GM23338 (cell line): ENCODE measurements around the gene KRTAP4-4. TPM values are rescaled to one million over a fixed set of nuclear protein-coding genes. Genes with fewer than 3 reads are reported as not detected.

ENCODE experiments used
- ATAC-seq: fragments of 200-7000 bp; cut with Tn5 transposase; 3 replicates; pipeline ENCODE4 v1.9.1; 2020
- DNase-seq: peaks from one replicate; pipeline ENCODE4 v3.0.0-alpha.2; 2015; ENCODE audit warnings: low spot score
- H2AFZ ChIP-seq: fragments of 200-600 bp; sonication (generic); 2 replicates; pipeline ENCODE4 v1.8.0; 2016; ENCODE audit warnings: antibody characterized with exemption, mild to moderate bottlenecking, moderate library complexity
- H3F3A ChIP-seq: fragments of 200-600 bp; sonication (generic); replicated peaks from 2 replicates; pipeline ENCODE4 v1.8.0; 2017; ENCODE audit warnings: antibody characterized with exemption, mixed run types, low read depth
- H3K27ac ChIP-seq: fragments of 200-600 bp; sonication (generic); 2 replicates; pipeline ENCODE4 v1.6.1; 2016; ENCODE audit warnings: low read depth
- H3K27me3 ChIP-seq: fragments of 200-600 bp; sonication (generic); 2 replicates; pipeline ENCODE4 v1.8.0; 2016; ENCODE audit warnings: mild to moderate bottlenecking, mixed run types, moderate library complexity; ENCODE audit not compliant: insufficient read depth
- H3K36me3 ChIP-seq: fragments of 200-600 bp; sonication (generic); 2 replicates; pipeline ENCODE4 v1.8.0; 2016; ENCODE audit warnings: mild to moderate bottlenecking; ENCODE audit not compliant: insufficient read depth
- H3K4me1 ChIP-seq: fragments of 200-600 bp; sonication (generic); 2 replicates; pipeline ENCODE4 v1.8.0; 2016; ENCODE audit warnings: mild to moderate bottlenecking, moderate library complexity; ENCODE audit not compliant: insufficient read depth
- H3K4me2 ChIP-seq: fragments of 200-600 bp; sonication (generic); 2 replicates; pipeline ENCODE4 v1.7.1; 2017; ENCODE audit warnings: mixed run types
- H3K4me3 ChIP-seq: fragments of 200-600 bp; sonication (generic); 2 replicates; pipeline ENCODE4 v1.6.1; 2016; ENCODE audit warnings: mixed run types
- H3K79me2 ChIP-seq: fragments of 200-600 bp; sonication (generic); replicated peaks from 2 replicates; pipeline ENCODE4 v1.8.0; 2017; ENCODE audit warnings: mild to moderate bottlenecking; ENCODE audit not compliant: insufficient read depth
- H3K9me2 ChIP-seq: fragments of 200-600 bp; sonication (generic); 2 replicates; pipeline ENCODE4 v1.8.0; 2017; ENCODE audit not compliant: insufficient read depth
- H4K20me1 ChIP-seq: fragments of 200-600 bp; sonication (generic); replicated peaks from 2 replicates; pipeline ENCODE4 v1.8.0; 2017; ENCODE audit warnings: mild to moderate bottlenecking; ENCODE audit not compliant: insufficient read depth
- H3K27ac Mint-ChIP-seq: 2 replicates; pipeline ENCODE4 v1.8.0; 2020; ENCODE audit warnings: inconsistent platforms, mild to moderate bottlenecking, moderate library complexity, mixed read lengths
- H3K27me3 Mint-ChIP-seq: 3 replicates; pipeline ENCODE4 v1.8.0; 2022; ENCODE audit warnings: low read depth, mild to moderate bottlenecking, moderate library complexity, mixed read lengths, inconsistent platforms; ENCODE audit not compliant: insufficient read depth, poor library complexity
- H3K36me3 Mint-ChIP-seq: 3 replicates; pipeline ENCODE4 v1.8.0; 2021; ENCODE audit warnings: low read depth, mild to moderate bottlenecking, inconsistent platforms, moderate library complexity, mixed read lengths
- H3K4me1 Mint-ChIP-seq: 3 replicates; pipeline ENCODE4 v1.8.0; 2020; ENCODE audit warnings: mild to moderate bottlenecking, inconsistent platforms, mixed read lengths
- H3K4me3 Mint-ChIP-seq: 3 replicates; pipeline ENCODE4 v1.8.0; 2021; ENCODE audit warnings: moderate library complexity, mild to moderate bottlenecking, inconsistent platforms, mixed read lengths
- H3K9me3 Mint-ChIP-seq: 3 replicates; pipeline ENCODE4 v1.8.0; 2020; ENCODE audit warnings: moderate library complexity, mild to moderate bottlenecking, inconsistent platforms, mixed read lengths
- CREB1 ChIP-seq: fragments of 250-450 bp; sonication (Bioruptor Pico); IDR thresholded peaks from 2 replicates; pipeline ENCODE4 v1.5.0; 2020; ENCODE audit warnings: low read depth, mild to moderate bottlenecking, moderate library complexity
- EZH2 ChIP-seq: fragments of 200-600 bp; sonication (generic); IDR thresholded peaks from one replicate; pipeline ENCODE4 v1.8.0; 2017; ENCODE audit warnings: antibody characterized with exemption, mild to moderate bottlenecking, low read depth; ENCODE audit not compliant: unreplicated experiment
- JUNB ChIP-seq: IDR thresholded peaks from one replicate; pipeline ENCODE4 v1.6.1; 2016; ENCODE audit warnings: antibody characterized with exemption; ENCODE audit not compliant: unreplicated experiment
- NANOG ChIP-seq: IDR thresholded peaks from 2 replicates; pipeline ENCODE4 v1.6.1; 2016; ENCODE audit warnings: antibody characterized with exemption, borderline replicate concordance
- POLR2AphosphoS5 ChIP-seq: IDR thresholded peaks from 2 replicates; pipeline ENCODE4 v1.6.1; 2016; ENCODE audit warnings: antibody characterized with exemption, low read depth
- STAT1 ChIP-seq: IDR thresholded peaks from one replicate; pipeline ENCODE4 v1.6.1; 2016; ENCODE audit warnings: antibody characterized with exemption; ENCODE audit not compliant: unreplicated experiment
- ZNF114 ChIP-seq: fragments of 250-450 bp; sonication (Bioruptor Pico); IDR thresholded peaks from 2 replicates; pipeline ENCODE4 v1.5.0; 2020; ENCODE audit warnings: mild to moderate bottlenecking, moderate library complexity
- polyA plus RNA-seq: library from polyadenylated mRNA; unstranded; fragments of >200 nt; fragmentation: Nextera tagmentation; extraction: Ambion mirVana; gene quantifications from 2 replicates; pipeline ENCODE4 v1.2.1, GENCODE V29; 2016
- total RNA-seq: library from RNA; depleted of rRNA; stranded (reverse); fragments of >200 nt; shearing (Covaris generic); gene quantifications from 2 replicates; pipeline ENCODE4 v1.2.3, GENCODE V29; 2014
- TF ChIP-seq, protein P1 (sequence below): IDR thresholded peaks from 2 replicates; pipeline ENCODE4 v1.6.1; 2016; ENCODE audit warnings: antibody characterized with exemption
- TF ChIP-seq, protein P2 (sequence below), 2 experiments: fragments of 200-600 bp in 1 of 2; sonication (generic) in 1 of 2; conservative IDR thresholded peaks; 2 replicates each; pipeline versions ENCODE4 v1.5.1 to v1.6.1; 2016 to 2017; ENCODE audit warnings: antibody characterized with exemption in 2 of 2, low read depth in 2 of 2, mild to moderate bottlenecking in 2 of 2, moderate library complexity in 1 of 2
- TF ChIP-seq, protein P3 (sequence below): IDR thresholded peaks from one replicate; pipeline ENCODE4 v1.6.1; 2018; ENCODE audit warnings: antibody characterized with exemption; ENCODE audit not compliant: unreplicated experiment

Gene KRTAP4-4
- total and polyA plus RNA-seq, 2 experiments from 2014 or later = not detected

DNA sequence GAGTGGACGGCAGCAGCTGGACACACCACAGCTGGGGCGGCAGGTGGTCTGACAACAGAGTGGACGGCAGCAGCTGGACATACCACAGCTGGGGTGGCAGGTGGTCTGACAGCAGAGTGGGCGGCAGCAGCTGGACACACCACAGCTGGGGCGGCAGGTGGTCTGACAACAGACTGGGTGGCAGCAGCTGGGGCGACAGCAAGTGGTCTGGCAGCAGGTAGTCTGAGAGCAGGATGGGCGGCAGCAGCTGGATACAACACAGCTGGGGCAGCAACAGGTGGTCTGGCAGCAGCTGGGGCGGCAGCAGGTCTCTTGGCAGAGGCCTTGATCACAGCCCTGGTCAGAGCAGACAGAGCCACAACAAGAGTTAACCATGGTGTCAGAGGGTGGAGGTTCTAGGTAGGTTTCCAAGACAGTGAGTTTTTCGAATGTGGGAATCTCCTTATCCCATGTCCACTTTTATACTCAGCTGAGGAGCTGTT, 24.0 kb upstream of the KRTAP4-4 start, which contains the start of gene KRTAP4-1 (continued):
- TF ChIP-seq, protein P1, sequence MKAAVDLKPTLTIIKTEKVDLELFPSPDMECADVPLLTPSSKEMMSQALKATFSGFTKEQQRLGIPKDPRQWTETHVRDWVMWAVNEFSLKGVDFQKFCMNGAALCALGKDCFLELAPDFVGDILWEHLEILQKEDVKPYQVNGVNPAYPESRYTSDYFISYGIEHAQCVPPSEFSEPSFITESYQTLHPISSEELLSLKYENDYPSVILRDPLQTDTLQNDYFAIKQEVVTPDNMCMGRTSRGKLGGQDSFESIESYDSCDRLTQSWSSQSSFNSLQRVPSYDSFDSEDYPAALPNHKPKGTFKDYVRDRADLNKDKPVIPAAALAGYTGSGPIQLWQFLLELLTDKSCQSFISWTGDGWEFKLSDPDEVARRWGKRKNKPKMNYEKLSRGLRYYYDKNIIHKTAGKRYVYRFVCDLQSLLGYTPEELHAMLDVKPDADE = no peak
- TF ChIP-seq POLR2AphosphoS5 (no peak), EZH2 (no peak), JUNB (no peak), CREB1 (no peak)

DNA sequence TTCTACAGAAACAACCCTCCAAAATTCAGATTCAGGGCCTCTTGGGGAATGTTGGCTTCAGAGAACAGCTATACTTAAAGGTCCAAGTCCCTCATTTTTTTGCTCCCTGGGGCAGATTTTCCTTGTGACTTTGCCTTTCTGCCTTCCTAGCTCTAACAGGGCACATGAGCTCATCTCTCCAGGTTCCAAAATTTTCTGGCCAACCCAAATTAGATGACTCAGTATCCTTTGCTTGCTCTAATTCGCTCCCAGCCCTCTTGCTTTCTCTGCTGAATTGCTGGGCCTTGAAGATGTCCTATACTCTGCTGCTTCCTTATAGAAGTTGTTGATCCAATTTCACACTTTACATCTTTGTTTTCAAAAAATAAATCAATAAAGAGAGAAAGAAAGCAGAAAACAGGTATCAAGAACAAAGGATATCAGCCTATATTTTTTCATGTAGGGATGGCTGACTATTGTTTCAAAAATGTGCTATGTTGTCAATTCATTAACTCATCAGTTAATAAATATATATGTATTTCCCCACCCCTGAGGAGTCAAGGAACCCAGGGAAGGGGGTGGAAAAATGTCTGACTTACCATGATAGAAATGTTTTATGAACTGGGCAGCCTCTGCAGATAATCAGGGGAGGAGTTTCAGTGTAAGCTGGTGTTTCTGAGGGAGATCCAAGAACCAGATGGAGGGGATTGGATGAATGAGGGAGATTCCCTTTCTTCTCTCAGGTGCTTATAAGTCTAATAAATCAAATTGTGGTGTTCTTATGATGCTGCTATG, 18.5 kb upstream of the KRTAP4-4 start:
- H2AFZ ChIP-seq = no peak overlapping the region
- DNase-seq = no peak

DNA sequence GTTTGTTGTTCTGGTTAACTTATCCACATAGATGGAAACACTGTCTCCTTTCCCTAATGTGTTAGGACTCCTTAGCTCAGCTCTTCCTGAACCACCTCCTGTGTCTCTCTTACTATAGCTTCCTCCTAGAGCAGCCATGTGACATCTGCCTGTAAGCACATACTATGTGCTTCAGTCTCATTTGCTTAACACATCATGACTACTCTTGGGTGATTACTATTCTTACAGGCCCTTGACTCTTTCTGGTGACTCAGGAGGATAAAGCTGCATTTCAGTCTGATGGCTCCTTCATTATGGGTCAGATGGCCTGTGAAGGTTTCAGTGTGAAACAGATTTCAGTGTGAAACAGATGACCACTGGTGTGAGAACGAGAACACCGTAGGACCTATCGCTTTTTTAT, 17.8 kb upstream of the KRTAP4-4 start:
- no peaks in the 10 kb centered on the region for H3F3A ChIP-seq
- no peak overlapping the region for H2AFZ ChIP-seq
- no peak overlapping the region for H3K27ac Mint-ChIP-seq
- H3K4me3 Mint-ChIP-seq = no peak overlapping the region
- no peak for ATAC-seq
- H3K4me2 ChIP-seq = no peak overlapping the region
- no peak overlapping the region for H3K27ac ChIP-seq
- no peaks in the 10 kb centered on the region for H3K4me1 ChIP-seq
- DNase-seq = no peak
- H3K27me3 ChIP-seq = no peaks in the 10 kb centered on the region
- H4K20me1 ChIP-seq = no peaks in the 10 kb centered on the region; the same call in 1 of the 2 replicates
- peaks cover 5% of the 10 kb centered on the region for H3K27me3 Mint-ChIP-seq
- H3K4me1 Mint-ChIP-seq = no peaks in the 10 kb centered on the region
- no peak overlapping the region for H3K4me3 ChIP-seq
- H3K9me3 Mint-ChIP-seq = no peaks in the 10 kb centered on the region
- H3K36me3 ChIP-seq = no peaks in the 10 kb centered on the region
- H3K36me3 Mint-ChIP-seq = no peaks in the 10 kb centered on the region
- H3K79me2 ChIP-seq = no peaks in the 10 kb centered on the region
- no peaks in the 10 kb centered on the region for H3K9me2 ChIP-seq
- no peak for TF ChIP-seq NANOG
- no peak for TF ChIP-seq ZNF114 (CRISPR knock-in tag)
- no peak for TF ChIP-seq JUNB
- no peak for TF ChIP-seq STAT1
- no peak for TF ChIP-seq EZH2
- TF ChIP-seq CREB1 = no peak
- TF ChIP-seq, protein P2, sequence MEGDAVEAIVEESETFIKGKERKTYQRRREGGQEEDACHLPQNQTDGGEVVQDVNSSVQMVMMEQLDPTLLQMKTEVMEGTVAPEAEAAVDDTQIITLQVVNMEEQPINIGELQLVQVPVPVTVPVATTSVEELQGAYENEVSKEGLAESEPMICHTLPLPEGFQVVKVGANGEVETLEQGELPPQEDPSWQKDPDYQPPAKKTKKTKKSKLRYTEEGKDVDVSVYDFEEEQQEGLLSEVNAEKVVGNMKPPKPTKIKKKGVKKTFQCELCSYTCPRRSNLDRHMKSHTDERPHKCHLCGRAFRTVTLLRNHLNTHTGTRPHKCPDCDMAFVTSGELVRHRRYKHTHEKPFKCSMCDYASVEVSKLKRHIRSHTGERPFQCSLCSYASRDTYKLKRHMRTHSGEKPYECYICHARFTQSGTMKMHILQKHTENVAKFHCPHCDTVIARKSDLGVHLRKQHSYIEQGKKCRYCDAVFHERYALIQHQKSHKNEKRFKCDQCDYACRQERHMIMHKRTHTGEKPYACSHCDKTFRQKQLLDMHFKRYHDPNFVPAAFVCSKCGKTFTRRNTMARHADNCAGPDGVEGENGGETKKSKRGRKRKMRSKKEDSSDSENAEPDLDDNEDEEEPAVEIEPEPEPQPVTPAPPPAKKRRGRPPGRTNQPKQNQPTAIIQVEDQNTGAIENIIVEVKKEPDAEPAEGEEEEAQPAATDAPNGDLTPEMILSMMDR (conservative IDR thresholded peaks at IDR 0.05; ENCODE audit: low read depth in 2 of 2) = no peak
- TF ChIP-seq, protein P1 = no peak

More for the DNA sequence above, 18.5 kb upstream of the KRTAP4-4 start:
- no peaks in the 10 kb centered on the region for H3K79me2 ChIP-seq
- no peaks in the 10 kb centered on the region for H3K9me2 ChIP-seq
- no peaks in the 10 kb centered on the region; the same call in 1 of the 2 replicates for H4K20me1 ChIP-seq
- no peaks in the 10 kb centered on the region for H3K36me3 ChIP-seq
- no peak overlapping the region for H3K4me3 ChIP-seq
- Mint-ChIP-seq H3K4me1 (no peaks in the 10 kb centered on the region), H3K27ac (no peak overlapping the region), H3K9me3 (no peaks in the 10 kb centered on the region), H3K4me3 (no peak overlapping the region), H3K27me3 (peaks cover 5% of the 10 kb centered on the region), H3K36me3 (no peaks in the 10 kb centered on the region)
- H3K27me3 ChIP-seq = no peaks in the 10 kb centered on the region
- no peak overlapping the region for H3K27ac ChIP-seq
- no peak overlapping the region for H3K4me2 ChIP-seq
- no peaks in the 10 kb centered on the region for H3F3A ChIP-seq
- TF ChIP-seq, protein P3, sequence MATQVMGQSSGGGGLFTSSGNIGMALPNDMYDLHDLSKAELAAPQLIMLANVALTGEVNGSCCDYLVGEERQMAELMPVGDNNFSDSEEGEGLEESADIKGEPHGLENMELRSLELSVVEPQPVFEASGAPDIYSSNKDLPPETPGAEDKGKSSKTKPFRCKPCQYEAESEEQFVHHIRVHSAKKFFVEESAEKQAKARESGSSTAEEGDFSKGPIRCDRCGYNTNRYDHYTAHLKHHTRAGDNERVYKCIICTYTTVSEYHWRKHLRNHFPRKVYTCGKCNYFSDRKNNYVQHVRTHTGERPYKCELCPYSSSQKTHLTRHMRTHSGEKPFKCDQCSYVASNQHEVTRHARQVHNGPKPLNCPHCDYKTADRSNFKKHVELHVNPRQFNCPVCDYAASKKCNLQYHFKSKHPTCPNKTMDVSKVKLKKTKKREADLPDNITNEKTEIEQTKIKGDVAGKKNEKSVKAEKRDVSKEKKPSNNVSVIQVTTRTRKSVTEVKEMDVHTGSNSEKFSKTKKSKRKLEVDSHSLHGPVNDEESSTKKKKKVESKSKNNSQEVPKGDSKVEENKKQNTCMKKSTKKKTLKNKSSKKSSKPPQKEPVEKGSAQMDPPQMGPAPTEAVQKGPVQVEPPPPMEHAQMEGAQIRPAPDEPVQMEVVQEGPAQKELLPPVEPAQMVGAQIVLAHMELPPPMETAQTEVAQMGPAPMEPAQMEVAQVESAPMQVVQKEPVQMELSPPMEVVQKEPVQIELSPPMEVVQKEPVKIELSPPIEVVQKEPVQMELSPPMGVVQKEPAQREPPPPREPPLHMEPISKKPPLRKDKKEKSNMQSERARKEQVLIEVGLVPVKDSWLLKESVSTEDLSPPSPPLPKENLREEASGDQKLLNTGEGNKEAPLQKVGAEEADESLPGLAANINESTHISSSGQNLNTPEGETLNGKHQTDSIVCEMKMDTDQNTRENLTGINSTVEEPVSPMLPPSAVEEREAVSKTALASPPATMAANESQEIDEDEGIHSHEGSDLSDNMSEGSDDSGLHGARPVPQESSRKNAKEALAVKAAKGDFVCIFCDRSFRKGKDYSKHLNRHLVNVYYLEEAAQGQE = no peak
- no peak for ATAC-seq
- H3K4me1 ChIP-seq = no peaks in the 10 kb centered on the region
